ENCODE data around the gene TAC4.

GRCh38 chr17:49798738-49799137 is 49.1 kb downstream of the TAC4 start:
- TF ChIP-seq, protein P1, sequence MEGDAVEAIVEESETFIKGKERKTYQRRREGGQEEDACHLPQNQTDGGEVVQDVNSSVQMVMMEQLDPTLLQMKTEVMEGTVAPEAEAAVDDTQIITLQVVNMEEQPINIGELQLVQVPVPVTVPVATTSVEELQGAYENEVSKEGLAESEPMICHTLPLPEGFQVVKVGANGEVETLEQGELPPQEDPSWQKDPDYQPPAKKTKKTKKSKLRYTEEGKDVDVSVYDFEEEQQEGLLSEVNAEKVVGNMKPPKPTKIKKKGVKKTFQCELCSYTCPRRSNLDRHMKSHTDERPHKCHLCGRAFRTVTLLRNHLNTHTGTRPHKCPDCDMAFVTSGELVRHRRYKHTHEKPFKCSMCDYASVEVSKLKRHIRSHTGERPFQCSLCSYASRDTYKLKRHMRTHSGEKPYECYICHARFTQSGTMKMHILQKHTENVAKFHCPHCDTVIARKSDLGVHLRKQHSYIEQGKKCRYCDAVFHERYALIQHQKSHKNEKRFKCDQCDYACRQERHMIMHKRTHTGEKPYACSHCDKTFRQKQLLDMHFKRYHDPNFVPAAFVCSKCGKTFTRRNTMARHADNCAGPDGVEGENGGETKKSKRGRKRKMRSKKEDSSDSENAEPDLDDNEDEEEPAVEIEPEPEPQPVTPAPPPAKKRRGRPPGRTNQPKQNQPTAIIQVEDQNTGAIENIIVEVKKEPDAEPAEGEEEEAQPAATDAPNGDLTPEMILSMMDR (conservative IDR thresholded peaks at IDR 0.05; ENCODE audit: low read depth, low read length), result no peak
- TF ChIP-seq EZH2 (IDR thresholded peaks at IDR 0.05; ENCODE audit: borderline replicate concordance, low read depth, low read length, poor library complexity, severe bottlenecking), result no peak

Measured in A673 (cell line).